ENCODE data around the gene KRT74. TPM values are rescaled to one million over a fixed set of nuclear protein-coding genes. Genes with fewer than 3 reads are reported as not detected.

KRT74 gene
- total RNA-seq, 1 experiment from 2014 or later: not detected

DNA sequence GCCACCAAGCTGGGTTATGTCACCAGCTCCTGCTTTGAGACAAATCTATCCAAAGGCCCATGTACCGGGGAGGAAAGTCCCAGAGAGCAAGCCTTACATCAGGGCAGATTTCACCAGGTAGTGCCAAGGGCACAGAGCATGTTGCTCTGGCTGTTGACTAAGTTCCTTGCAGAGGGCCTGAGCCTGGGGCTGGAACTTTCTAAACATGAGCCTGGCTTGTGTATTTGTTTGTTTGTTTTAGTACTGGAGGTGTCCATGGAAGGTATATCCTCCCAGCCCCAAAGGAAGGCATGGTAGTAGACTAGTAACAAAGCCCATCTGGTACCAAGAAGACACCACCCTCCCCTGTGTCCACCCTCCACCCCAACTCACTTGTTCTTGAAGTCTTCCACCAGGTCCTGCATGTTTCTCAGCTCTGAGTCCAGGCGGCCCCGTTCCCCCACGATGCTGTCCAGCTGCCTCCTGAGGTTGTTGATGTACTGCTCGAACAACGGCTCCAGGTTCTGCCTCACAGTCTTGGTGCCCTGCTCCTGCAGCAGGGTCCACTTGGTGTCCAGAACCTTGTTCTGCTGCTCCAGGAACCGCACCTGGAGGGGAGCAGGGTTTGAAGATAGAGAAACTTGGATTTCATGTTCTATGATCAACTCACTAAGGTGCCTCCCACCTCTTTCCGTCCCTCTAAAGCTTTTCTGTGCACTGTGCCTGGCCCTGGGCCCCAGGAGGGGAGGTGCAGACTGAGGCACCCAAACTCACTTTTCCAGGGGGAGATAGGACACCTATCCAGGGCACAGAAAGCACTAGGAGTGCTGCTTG is 54.9 kb downstream of the KRT74 start:
- Mint-ChIP-seq H3K36me3 (no peaks in the 10 kb centered on the region), H3K27ac (no peak overlapping the region), H3K4me3 (no peak overlapping the region), H3K27me3 (ENCODE audit: low read depth) (no peaks in the 10 kb centered on the region), H3K9me3 (no peaks in the 10 kb centered on the region), H3K4me1 (peaks cover 7% of the 10 kb centered on the region)
- TF ChIP-seq, protein P1, sequence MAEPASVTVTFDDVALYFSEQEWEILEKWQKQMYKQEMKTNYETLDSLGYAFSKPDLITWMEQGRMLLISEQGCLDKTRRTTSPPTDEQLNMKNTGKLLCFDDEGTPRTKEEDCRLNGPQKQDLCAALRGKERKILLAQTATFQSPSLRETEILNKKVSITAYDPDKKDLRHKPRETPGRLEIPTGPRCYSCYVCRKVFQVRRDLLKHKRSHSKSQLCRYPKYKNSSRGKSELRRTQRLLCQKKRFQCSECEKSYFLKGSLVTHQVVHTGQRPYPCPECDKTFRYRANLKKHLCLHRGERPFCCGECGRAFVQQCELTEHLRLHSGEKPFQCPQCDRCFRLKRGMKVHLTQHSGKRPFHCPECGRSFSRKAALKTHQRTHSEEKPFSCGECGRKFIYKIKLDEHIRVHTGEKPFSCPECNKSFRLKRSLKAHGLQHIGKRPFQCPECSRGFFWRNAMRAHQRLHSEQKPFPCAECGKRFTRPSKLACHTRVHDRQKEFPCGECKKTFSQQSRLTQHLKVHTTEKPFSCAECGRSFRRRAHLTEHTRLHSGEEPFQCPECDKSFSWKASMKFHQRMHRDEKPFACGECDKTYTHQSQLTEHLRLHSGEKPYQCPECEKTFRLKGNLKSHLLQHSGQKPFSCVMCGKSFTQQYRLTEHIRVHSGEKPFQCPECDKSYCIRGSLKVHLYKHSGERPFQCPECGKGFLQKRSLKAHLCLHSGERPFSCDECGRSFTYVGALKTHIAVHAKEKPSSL (CRISPR knock-in tag; conservative IDR thresholded peaks at IDR 0.05): no peak
- TF ChIP-seq, protein P2, sequence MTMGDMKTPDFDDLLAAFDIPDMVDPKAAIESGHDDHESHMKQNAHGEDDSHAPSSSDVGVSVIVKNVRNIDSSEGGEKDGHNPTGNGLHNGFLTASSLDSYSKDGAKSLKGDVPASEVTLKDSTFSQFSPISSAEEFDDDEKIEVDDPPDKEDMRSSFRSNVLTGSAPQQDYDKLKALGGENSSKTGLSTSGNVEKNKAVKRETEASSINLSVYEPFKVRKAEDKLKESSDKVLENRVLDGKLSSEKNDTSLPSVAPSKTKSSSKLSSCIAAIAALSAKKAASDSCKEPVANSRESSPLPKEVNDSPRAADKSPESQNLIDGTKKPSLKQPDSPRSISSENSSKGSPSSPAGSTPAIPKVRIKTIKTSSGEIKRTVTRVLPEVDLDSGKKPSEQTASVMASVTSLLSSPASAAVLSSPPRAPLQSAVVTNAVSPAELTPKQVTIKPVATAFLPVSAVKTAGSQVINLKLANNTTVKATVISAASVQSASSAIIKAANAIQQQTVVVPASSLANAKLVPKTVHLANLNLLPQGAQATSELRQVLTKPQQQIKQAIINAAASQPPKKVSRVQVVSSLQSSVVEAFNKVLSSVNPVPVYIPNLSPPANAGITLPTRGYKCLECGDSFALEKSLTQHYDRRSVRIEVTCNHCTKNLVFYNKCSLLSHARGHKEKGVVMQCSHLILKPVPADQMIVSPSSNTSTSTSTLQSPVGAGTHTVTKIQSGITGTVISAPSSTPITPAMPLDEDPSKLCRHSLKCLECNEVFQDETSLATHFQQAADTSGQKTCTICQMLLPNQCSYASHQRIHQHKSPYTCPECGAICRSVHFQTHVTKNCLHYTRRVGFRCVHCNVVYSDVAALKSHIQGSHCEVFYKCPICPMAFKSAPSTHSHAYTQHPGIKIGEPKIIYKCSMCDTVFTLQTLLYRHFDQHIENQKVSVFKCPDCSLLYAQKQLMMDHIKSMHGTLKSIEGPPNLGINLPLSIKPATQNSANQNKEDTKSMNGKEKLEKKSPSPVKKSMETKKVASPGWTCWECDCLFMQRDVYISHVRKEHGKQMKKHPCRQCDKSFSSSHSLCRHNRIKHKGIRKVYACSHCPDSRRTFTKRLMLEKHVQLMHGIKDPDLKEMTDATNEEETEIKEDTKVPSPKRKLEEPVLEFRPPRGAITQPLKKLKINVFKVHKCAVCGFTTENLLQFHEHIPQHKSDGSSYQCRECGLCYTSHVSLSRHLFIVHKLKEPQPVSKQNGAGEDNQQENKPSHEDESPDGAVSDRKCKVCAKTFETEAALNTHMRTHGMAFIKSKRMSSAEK (CRISPR knock-in tag; IDR thresholded peaks at IDR 0.05; ENCODE audit: borderline replicate concordance): no peak
- TF ChIP-seq, protein P3, sequence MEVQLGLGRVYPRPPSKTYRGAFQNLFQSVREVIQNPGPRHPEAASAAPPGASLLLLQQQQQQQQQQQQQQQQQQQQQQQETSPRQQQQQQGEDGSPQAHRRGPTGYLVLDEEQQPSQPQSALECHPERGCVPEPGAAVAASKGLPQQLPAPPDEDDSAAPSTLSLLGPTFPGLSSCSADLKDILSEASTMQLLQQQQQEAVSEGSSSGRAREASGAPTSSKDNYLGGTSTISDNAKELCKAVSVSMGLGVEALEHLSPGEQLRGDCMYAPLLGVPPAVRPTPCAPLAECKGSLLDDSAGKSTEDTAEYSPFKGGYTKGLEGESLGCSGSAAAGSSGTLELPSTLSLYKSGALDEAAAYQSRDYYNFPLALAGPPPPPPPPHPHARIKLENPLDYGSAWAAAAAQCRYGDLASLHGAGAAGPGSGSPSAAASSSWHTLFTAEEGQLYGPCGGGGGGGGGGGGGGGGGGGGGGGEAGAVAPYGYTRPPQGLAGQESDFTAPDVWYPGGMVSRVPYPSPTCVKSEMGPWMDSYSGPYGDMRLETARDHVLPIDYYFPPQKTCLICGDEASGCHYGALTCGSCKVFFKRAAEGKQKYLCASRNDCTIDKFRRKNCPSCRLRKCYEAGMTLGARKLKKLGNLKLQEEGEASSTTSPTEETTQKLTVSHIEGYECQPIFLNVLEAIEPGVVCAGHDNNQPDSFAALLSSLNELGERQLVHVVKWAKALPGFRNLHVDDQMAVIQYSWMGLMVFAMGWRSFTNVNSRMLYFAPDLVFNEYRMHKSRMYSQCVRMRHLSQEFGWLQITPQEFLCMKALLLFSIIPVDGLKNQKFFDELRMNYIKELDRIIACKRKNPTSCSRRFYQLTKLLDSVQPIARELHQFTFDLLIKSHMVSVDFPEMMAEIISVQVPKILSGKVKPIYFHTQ (CRISPR knock-in tag; IDR thresholded peaks at IDR 0.05): no peak
- TF ChIP-seq JAZF1 (CRISPR knock-in tag; IDR thresholded peaks at IDR 0.05) (no peak), JUN (CRISPR knock-in tag; IDR thresholded peaks at IDR 0.05) (no peak), SP1 (CRISPR knock-in tag; conservative IDR thresholded peaks at IDR 0.05) (no peak), RORB (CRISPR knock-in tag; IDR thresholded peaks at IDR 0.05) (no peak), TCF7 (CRISPR knock-in tag; IDR thresholded peaks at IDR 0.05; ENCODE audit: low read depth) (no peak), CBFB (CRISPR knock-in tag; IDR thresholded peaks at IDR 0.05; ENCODE audit: low read depth) (no peak), ELF4 (CRISPR knock-in tag; IDR thresholded peaks at IDR 0.05; ENCODE audit: low read depth) (no peak), NR3C1 (CRISPR knock-in tag; conservative IDR thresholded peaks at IDR 0.05; ENCODE audit: low read depth) (no peak), NFE2L1 (CRISPR knock-in tag; IDR thresholded peaks at IDR 0.05) (no peak), CREB1 (CRISPR knock-in tag; IDR thresholded peaks at IDR 0.05) (no peak)
- TF ChIP-seq, protein P4, sequence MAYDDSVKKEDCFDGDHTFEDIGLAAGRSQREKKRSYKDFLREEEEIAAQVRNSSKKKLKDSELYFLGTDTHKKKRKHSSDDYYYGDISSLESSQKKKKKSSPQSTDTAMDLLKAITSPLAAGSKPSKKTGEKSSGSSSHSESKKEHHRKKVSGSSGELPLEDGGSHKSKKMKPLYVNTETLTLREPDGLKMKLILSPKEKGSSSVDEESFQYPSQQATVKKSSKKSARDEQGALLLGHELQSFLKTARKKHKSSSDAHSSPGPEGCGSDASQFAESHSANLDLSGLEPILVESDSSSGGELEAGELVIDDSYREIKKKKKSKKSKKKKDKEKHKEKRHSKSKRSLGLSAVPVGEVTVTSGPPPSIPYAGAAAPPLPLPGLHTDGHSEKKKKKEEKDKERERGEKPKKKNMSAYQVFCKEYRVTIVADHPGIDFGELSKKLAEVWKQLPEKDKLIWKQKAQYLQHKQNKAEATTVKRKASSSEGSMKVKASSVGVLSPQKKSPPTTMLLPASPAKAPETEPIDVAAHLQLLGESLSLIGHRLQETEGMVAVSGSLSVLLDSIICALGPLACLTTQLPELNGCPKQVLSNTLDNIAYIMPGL (CRISPR knock-in tag; IDR thresholded peaks at IDR 0.05): no peak
- TF ChIP-seq, protein P5, sequence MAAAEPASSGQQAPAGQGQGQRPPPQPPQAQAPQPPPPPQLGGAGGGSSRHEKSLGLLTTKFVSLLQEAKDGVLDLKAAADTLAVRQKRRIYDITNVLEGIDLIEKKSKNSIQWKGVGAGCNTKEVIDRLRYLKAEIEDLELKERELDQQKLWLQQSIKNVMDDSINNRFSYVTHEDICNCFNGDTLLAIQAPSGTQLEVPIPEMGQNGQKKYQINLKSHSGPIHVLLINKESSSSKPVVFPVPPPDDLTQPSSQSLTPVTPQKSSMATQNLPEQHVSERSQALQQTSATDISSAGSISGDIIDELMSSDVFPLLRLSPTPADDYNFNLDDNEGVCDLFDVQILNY (CRISPR knock-in tag; IDR thresholded peaks at IDR 0.05): no peak
- TF ChIP-seq, protein P6, sequence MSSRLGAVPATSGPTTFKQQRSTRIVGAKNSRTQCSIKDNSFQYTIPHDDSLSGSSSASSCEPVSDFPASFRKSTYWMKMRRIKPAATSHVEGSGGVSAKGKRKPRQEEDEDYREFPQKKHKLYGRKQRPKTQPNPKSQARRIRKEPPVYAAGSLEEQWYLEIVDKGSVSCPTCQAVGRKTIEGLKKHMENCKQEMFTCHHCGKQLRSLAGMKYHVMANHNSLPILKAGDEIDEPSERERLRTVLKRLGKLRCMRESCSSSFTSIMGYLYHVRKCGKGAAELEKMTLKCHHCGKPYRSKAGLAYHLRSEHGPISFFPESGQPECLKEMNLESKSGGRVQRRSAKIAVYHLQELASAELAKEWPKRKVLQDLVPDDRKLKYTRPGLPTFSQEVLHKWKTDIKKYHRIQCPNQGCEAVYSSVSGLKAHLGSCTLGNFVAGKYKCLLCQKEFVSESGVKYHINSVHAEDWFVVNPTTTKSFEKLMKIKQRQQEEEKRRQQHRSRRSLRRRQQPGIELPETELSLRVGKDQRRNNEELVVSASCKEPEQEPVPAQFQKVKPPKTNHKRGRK (CRISPR knock-in tag; IDR thresholded peaks at IDR 0.05; ENCODE audit: borderline replicate concordance): no peak
- TF ChIP-seq, protein P7, sequence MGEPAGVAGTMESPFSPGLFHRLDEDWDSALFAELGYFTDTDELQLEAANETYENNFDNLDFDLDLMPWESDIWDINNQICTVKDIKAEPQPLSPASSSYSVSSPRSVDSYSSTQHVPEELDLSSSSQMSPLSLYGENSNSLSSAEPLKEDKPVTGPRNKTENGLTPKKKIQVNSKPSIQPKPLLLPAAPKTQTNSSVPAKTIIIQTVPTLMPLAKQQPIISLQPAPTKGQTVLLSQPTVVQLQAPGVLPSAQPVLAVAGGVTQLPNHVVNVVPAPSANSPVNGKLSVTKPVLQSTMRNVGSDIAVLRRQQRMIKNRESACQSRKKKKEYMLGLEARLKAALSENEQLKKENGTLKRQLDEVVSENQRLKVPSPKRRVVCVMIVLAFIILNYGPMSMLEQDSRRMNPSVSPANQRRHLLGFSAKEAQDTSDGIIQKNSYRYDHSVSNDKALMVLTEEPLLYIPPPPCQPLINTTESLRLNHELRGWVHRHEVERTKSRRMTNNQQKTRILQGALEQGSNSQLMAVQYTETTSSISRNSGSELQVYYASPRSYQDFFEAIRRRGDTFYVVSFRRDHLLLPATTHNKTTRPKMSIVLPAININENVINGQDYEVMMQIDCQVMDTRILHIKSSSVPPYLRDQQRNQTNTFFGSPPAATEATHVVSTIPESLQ (CRISPR knock-in tag; IDR thresholded peaks at IDR 0.05): no peak
- TF ChIP-seq, protein P8, sequence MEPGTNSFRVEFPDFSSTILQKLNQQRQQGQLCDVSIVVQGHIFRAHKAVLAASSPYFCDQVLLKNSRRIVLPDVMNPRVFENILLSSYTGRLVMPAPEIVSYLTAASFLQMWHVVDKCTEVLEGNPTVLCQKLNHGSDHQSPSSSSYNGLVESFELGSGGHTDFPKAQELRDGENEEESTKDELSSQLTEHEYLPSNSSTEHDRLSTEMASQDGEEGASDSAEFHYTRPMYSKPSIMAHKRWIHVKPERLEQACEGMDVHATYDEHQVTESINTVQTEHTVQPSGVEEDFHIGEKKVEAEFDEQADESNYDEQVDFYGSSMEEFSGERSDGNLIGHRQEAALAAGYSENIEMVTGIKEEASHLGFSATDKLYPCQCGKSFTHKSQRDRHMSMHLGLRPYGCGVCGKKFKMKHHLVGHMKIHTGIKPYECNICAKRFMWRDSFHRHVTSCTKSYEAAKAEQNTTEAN (CRISPR knock-in tag; IDR thresholded peaks at IDR 0.05): no peak
- CTCF ChIA-PET: interaction anchor here (1.3 to 3.5 kb wide), 2 partner anchors 64 to 123 kb away, joined by 3 to 24 read pairs; no protein-coding TSS in a partner anchor
- DNase-seq (ENCODE audit: low spot score) (no peak), ATAC-seq (no peak)
- POLR2A ChIA-PET: no interaction called here
